Caki2 (cell line): ENCODE data around the gene TGFB3. TPM values are rescaled to one million over a fixed set of nuclear protein-coding genes. Genes with fewer than 3 reads are reported as not detected.

Experiments
- DNase-seq: peaks from one replicate; pipeline ENCODE4 v3.0.0-alpha.2; 2015; ENCODE audit warnings: low read depth
- in situ Hi-C: cut with HindIII; loops from 2 replicates; pipeline ENCODE4 v1.10.0; 2016; ENCODE audit warnings: low sequenced_read_pairs, low pct_unique_long_range_greater_than_20kb, mixed read lengths
- total RNA-seq: library from RNA; depleted of rRNA; stranded (reverse); fragments of >200 nt; shearing (Covaris generic); gene quantifications from 2 replicates; pipeline ENCODE4 v1.2.3, GENCODE V29; 2014; ENCODE audit warnings: low replicate concordance

The TGFB3 gene
- total RNA-seq, 1 experiment from 2014 or later = 0.44 TPM

DNA sequence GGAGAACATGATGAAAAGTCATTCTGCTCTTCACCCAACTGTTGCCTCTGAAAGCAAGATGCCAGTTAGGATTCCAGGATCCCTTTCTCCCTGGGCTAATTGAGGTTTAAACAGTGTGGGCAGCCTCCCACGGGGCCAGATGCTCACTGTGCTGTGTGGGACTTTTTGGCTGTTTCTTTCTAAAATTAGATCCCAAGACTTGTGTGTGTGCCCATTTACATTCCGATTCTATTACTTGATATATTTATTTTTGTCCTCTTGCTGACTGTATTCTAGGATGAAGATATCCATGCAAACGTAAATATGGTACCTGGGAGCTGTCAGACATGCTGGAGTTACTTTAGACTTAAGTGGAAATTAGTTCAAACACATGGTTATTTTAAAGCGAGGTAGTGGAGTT lies 10.0 kb upstream of the TGFB3 start:
- DNase-seq = no peak
- in situ Hi-C loops = no loop called here

DNA sequence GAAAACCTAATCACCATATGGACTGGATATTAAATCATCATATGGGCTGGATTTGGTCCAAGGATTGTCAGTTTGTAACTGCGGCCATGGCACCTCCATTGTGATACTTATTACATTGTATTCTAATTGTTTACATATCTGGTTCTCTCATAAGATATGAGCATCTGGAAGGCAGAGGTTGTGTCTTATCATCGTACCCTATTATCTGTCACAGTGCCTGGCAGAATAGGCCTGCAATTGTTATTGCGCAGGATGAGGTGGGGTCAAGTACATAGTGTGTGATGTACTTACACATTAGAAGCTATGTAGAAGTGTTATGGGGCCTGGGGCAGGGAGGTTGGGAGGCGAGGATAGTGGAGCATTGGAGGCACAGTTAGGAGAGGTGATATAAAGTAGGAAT lies 8.5 kb upstream of the TGFB3 start:
- in situ Hi-C loops = no loop called here
- no peak for DNase-seq

GRCh38 chr14:75989134-75989533 lies 7.3 kb upstream of the TGFB3 start:
- in situ Hi-C loops = no loop called here
- no peak for DNase-seq

GRCh38 chr14:75987201-75987970 lies 5.6 kb upstream of the TGFB3 start:
- no peak for DNase-seq
- in situ Hi-C loops = no loop called here

- no peak for DNase-seq
- in situ Hi-C loops = no loop called here
Observed at GRCh38 chr14:75986439-75986765, 4.6 kb upstream of the TGFB3 start.

- peak; percentile 61 for DNase-seq
- in situ Hi-C loops = no loop called here
Observed at GRCh38 chr14:75985618-75986438, 4.0 kb upstream of the TGFB3 start, which contains the start of gene IFT43. TSS of gene IFT43 (plus strand) at chr14:75985763. CDS start at chr14:75985787, 24 bp downstream.

GRCh38 chr14:75984674-75985073 lies 2.9 kb upstream of the TGFB3 start:
- no peak for DNase-seq
- in situ Hi-C loops = no loop called here

- no peak for DNase-seq
- in situ Hi-C loops = no loop called here
Observed at GRCh38 chr14:75983019-75983358, 1.2 kb upstream of the TGFB3 start.

DNA sequence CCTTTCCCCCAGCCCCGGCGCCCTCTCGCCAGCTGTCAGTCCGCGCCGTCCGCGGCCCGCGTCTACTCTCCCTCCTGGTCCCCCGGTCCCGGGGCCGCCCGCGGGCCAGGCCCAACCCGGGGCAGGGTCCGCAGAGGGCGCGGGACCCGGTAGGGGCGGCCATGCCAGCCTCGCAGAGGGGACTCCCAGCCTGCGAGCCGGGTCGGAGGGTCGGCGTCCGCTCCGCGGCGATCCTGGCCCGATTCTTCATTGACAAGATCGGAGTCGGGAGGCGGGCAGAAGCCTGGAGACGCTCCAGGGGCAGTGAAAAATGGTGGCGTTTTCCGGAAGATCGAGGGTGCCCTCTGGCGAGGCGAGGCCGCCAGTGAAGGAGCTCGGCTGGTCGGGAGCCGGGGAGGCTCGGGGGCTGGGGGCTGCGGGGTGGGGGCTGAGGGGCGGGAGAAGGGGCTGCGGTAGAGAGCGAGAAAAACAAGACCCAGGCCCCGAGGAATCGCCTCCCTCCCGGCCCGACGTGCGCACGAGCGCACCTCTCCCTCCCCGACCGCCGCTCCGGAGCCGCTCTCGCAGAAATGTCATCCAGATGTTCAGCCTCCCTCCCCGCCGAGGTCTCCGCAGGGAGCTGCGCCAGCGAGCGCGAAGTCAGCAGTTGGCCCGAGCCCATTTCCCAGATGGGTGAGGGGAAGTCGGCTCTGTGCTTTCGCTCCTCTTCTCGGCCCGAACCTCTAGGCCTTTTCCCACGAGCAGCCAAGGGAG lies 647 bp upstream of the TGFB3 start:
- in situ Hi-C loops = no loop called here
- peak; percentile 71 for DNase-seq

GRCh38 chr14:75980856-75981255 lies 939 bp downstream of the TGFB3 start:
- in situ Hi-C loops = no loop called here
- no peak for DNase-seq

- DNase-seq = no peak
- in situ Hi-C loops = loop anchor here (10.0 kb wide), 1 partner anchor 265 kb away; no protein-coding TSS in a partner anchor
Observed at GRCh38 chr14:75979648-75980565, 1.9 kb downstream of the TGFB3 start.

GRCh38 chr14:75979071-75979571 lies 2.7 kb downstream of the TGFB3 start:
- in situ Hi-C loops = loop anchor here (10.0 kb wide), 1 partner anchor 264 kb away; no protein-coding TSS in a partner anchor
- DNase-seq = peak; percentile 4

GRCh38 chr14:75978249-75978731 lies 3.5 kb downstream of the TGFB3 start:
- DNase-seq = no peak
- in situ Hi-C loops = loop anchor here (10.0 kb wide), 1 partner anchor 263 kb away; no protein-coding TSS in a partner anchor

DNA sequence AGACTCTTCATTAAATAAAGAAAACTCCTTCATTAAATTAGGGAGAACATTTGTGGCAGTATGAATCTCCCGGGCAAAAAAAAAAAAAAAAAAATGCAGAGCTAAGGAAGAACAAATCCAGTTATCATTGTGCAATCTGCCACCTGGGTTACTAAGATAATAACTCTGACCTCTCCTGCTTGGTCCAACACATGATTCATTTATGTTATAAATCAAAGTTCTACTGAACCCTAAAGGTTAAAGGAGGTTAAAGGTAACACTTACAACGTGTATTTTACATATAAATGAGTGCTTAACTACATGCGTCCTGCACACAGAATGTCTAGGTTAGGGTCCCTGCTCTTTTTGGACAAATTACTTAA lies 4.2 kb downstream of the TGFB3 start:
- in situ Hi-C loops = loop anchor here (10.0 kb wide), 1 partner anchor 263 kb away; no protein-coding TSS in a partner anchor
- no peak for DNase-seq

- in situ Hi-C loops = loop anchor here (10.0 kb wide), 1 partner anchor 262 kb away; no protein-coding TSS in a partner anchor
- no peak for DNase-seq
Observed at GRCh38 chr14:75976826-75977581, 4.8 kb downstream of the TGFB3 start.

DNA sequence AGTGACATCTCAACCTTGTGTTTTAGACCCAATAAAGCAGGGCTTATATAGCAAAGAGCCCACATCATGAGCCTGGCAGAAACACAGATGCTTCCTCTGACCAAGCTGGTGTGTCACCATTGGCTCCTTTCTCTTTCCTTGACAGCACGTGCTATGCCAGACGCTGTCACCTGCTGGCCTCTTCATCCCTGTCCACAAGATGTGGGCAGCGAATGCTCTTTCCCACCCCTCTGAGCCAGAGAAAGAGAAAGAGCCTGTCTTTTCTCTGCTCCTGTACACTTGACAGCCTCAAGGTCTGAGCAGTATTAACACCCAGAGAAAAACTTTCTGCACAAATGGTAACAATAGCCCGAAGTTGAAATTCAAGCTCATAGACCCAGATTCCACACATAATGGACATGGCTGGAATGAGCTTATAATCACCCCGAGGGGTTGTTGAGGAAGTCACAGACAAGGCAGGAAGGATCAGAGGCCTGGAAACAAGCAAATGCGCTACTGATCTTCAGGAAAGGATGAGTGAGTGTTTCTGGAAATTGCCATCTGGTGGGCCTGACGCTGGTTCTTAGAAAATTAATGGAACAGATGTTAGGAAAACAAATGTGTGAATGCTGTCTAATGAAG lies 8.9 kb downstream of the TGFB3 start:
- in situ Hi-C loops = loop anchor here (10.0 kb wide), 1 partner anchor 258 kb away; no protein-coding TSS in a partner anchor
- DNase-seq = no peak
